ENCODE data around the gene OASL.
"Not testable (repeated sequence)": the region's sequence is repeated elsewhere in the genome, so short reads cannot be mapped to it uniquely, and the experiment has no call there.

Gene OASL

GRCh38 chr12:121038861-121039668 is at the start of gene OASL:
Gene OASL, minus strand, starts transcription at chr12:121039246. Its CDS starts 275 bp downstream, at chr12:121038971.
- no peak for DNase-seq

GRCh38 chr12:121088195-121088585 is 49.1 kb upstream of the OASL start:
- no peak for DNase-seq

GRCh38 chr12:121087467-121088194 is 48.6 kb upstream of the OASL start:
- no peak for DNase-seq

GRCh38 chr12:121086781-121087295 is 47.8 kb upstream of the OASL start:
- DNase-seq = no peak

GRCh38 chr12:121085506-121086353 is 46.7 kb upstream of the OASL start:
- no peak for DNase-seq

- no peak for DNase-seq
Measured at GRCh38 chr12:121085069-121085468, 46.0 kb upstream of the OASL start.

GRCh38 chr12:121084229-121084628 is 45.2 kb upstream of the OASL start:
- no peak for DNase-seq

- no peak for DNase-seq
Measured at GRCh38 chr12:121080909-121081308, 41.9 kb upstream of the OASL start.

- DNase-seq = no peak
Measured at GRCh38 chr12:121079736-121080272, 40.8 kb upstream of the OASL start.

- not testable (repeated sequence) for DNase-seq
Measured at GRCh38 chr12:121077440-121077839, 38.4 kb upstream of the OASL start.

- DNase-seq = not testable (repeated sequence)
Measured at GRCh38 chr12:121075911-121076310, 36.9 kb upstream of the OASL start.

- no peak for DNase-seq
Measured at GRCh38 chr12:121072147-121072546, 33.1 kb upstream of the OASL start.

GRCh38 chr12:121069206-121069605 is 30.2 kb upstream of the OASL start:
- no peak for DNase-seq

GRCh38 chr12:121065345-121065744 is 26.3 kb upstream of the OASL start:
- DNase-seq = no peak

GRCh38 chr12:121064586-121064985 is 25.5 kb upstream of the OASL start:
- not testable (repeated sequence) for DNase-seq

- no peak for DNase-seq
Measured at GRCh38 chr12:121064116-121064515, 25.1 kb upstream of the OASL start.

- DNase-seq = no peak
Measured at GRCh38 chr12:121062391-121063045, 23.5 kb upstream of the OASL start.

GRCh38 chr12:121061831-121062230 is 22.8 kb upstream of the OASL start:
- no peak for DNase-seq

GRCh38 chr12:121060149-121061001 is 21.3 kb upstream of the OASL start:
- no peak for DNase-seq

- no peak for DNase-seq
Measured at GRCh38 chr12:121059031-121059898, 20.2 kb upstream of the OASL start.

All from NCI-H1048 (cell line).